Dedifferentiated amniotic fluid mesenchymal stem cell (primary cell): ENCODE results near the gene ITCH.
"Not testable (repeated sequence)": the region's sequence is repeated elsewhere in the genome, so short reads cannot be mapped to it uniquely, and the experiment has no call there.

ENCODE experiments used
- DNase-seq: peaks from one replicate; pipeline ENCODE4 v3.0.0-alpha.2; 2016; ENCODE audit errors: extremely low spot score

The ITCH gene

DNA sequence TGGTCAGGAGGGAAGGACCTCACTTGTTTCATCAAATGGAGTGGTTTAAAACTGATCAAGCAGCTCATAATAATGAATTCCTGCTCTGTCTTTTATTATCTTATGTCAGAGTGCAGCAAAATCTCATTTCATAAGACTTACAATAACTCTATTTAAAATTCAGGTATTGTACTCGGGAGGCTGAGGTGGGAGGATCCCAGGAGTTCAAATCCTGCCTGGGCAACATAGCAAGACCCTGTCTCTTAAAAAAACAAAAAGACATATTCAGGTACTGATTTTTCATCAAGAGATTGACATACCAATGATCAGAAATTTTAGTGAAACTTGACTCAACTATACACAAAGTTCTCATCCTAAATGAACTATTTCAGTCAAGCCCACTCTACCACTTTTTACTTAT lies 147.5 kb downstream of the ITCH start:
- DNase-seq: no peak

DNA sequence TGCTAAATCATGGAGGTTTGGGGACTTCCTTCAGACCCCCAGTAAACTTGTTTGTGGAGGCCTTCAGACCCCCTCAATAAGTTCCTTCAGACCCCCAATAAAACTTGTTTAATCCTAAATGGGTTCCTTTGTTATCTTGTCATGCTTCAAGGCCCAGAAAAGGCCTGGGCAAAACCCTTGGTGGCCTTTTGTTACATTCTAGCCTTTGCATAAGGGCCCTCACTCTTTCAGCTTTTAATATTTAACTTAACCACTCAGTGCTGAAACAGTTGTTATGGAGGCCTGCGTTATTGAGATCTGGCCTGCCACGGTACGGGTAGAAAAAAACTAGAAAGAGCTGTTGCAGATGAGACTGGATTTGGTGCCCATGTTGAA lies 148.8 kb downstream of the ITCH start:
- DNase-seq: no peak

DNA sequence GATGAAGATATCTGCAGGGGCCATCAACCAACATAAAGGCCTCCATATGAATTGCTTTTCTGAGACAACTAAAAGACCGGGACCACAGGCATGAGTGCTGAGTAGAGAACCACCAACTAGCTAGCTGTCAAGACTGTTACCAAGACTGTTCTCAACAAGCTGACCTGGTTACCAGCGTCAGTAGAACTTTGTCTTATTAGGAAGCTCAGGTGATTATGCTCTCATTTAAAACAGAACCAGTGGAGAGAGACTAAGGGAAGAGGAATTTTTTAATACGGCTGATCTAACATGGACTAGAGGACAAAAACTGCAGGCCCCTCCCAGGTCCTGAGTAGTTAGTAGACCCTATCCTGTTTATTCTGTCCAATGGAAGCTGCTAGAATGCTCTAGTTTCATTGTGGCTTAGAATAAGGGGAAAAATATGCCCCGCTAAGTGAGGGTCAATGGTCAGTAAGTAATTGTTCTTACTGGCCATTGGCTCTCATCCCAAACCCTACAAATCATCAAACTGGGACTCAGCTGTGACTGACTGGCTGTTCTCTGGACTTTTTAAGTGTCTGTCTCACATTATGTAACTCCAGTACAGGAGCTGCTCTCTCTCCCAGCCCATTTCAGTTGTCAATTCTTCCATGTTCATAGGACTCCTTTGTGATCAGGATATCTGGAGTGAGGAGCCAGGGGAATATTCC lies 149.3 kb downstream of the ITCH start:
- DNase-seq: no peak

DNA sequence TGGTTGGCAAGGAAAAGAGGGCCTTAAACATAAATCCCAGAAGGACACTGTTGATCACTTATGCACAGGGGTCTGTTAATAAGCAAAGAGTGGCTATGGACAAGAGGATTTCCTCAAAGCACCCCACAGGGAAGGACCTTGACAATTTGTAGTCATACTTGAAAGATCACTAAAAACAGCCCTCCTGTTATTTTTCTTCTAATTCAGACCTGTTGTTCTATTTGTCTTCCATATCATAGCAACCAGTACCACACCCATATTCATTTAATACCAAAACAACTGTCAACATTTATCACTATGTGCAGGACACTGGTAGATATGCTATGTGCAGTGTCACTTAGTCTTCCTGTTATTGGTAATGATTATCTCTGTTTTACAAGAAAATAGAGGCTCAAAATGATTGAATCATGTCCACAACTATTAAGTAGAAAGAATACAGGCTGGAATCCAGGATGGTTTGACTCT lies 149.9 kb downstream of the ITCH start:
- DNase-seq: no peak

DNA sequence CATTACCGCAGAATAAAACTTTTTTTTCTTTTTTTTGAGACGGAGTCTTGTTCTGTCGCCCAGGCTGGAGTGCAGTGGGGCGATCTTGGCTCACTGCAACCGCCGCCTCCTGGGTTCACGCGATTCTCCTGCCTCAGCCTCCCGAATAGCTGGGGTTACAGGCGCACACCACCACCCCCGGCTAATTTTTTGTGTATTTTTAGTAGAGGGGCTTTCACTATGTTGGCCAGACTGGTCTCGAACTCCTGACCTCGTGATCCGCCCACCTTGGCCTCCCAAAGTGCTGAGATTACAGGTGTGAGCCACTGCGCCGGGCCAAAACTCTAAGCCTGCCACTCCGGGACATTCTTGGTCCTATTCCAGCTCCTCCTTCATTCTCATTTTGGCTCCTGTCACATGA lies 151.0 kb downstream of the ITCH start:
- not testable (repeated sequence) for DNase-seq

DNA sequence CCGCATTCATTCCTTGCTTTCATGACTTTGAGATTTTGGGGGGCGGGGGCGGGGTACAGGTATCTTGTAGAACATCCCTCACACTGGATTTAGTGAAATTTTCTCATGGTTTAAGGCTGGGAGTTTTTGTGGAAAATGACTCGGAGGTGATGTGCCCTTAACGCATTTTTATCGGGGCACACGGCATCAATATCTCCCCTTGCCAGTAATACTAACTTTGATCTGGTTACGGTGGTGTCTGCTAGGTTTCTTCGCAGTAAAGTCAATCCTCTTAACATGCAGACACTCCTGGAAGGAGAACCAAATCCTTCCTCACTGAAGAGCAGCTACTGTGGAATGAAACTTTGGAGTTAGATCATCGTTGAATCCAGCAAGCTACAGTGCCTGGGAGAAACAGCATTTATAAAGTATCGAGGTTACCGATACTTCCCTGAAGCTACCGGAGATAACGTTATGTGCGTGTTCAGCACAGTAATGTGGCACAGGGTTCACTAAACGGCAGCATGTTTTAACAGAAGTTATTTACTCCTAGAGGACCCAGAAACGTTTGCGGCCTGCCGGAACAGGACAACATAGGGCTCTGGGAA lies 151.9 kb downstream of the ITCH start:
- no peak for DNase-seq

DNA sequence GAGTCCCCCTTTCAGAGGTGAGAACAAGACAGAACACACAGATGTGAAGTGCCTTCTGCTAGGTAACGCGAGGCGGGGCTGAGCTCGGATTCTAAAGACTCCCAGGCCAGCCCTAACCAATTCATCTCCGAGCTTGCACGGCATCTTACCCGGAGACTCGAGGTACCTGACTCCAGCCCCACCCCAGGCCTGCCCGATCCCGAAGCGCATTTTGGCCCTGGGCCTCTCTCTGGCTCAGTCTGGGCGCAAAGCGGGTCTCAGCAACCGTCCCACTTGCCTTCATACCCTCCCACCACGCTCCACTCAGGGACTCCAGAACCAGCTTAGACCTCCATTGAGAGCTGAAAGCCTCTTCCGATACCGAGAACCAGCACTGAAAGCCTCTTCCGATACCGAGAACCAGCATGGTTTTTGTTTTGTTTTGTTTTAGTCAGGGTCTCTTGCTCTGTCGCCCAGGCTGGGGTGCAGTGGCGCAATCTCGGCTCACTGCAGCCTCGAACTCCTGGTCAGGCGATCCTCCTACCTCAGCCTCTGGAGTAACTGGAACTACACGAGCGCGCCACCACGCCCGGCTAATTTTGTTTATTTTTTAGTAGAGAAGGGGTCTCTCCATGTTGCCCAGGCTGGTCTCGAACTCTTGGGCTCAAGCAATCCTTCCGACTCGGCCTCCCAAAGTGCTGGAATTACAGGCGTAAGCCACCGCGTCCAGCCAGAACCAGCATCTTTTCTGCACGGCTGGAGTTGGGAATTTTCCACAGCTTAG lies 152.6 kb downstream of the ITCH start:
- no peak for DNase-seq

DNA sequence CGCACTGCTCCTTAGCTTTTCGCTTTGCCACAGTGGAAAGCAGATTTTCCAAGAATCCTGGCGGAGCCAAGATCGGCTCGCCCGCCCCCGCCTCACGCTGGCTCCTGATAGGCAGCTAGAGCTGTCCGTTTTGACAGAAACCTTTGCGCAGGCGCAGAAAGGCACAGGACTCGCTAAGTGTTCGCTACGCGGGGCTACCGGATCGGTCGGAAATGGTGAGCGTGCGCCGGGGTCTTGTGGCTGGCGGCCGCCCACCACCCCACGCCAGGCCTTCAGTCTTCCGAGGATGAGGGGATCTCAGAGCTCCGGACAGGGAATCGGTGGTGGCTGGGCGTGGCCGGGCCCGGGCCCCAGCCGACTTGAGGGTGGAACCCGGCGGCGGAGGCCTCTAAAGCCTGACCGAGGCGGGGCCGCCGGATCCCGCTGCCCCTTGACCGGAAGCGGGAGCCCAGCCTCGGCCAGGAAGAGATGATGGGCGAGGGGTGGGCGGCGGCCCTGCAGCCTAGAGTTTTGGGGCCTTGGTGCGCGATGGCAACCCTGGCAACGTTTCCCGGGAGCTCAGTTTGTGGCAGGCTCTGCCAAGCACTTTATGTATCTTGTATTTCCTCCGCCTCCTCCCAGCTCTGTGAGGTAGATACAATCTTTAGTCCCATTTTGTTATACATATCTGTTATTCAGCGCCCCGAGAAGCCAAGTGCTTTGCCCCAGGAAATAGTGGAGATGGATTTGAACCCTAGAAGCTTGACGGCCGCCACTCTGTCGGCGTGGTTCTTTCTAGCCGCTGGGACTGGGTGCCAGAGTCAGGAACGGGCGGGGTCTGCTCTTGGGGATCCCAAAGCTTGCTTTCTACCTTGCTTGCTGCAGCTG lies 153.4 kb downstream of the ITCH start, which contains the start of gene DYNLRB1:
Gene DYNLRB1, plus strand, starts transcription at position 176 of the 867 bp plus-strand sequence. Its CDS starts 37 bp downstream, at position 213.
- DNase-seq: peak; percentile 98

DNA sequence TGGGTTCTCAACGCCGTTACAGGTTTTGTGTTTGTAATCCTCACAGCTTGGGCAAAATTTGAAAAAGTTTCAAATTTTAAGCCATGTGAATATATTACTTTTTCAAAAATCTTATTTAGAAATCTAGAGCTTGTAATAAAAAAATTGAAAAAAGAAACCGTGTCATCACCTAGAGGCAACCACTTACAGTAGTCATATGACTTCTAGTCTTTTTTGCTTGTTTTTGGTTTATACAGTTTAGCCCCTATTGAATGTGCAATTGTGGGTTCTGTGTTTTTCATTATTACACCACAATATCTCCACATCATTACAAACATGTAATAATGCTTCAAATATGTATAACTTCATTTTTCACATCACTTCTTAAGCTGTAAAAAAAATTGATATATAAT lies 154.0 kb downstream of the ITCH start:
- no peak for DNase-seq

DNA sequence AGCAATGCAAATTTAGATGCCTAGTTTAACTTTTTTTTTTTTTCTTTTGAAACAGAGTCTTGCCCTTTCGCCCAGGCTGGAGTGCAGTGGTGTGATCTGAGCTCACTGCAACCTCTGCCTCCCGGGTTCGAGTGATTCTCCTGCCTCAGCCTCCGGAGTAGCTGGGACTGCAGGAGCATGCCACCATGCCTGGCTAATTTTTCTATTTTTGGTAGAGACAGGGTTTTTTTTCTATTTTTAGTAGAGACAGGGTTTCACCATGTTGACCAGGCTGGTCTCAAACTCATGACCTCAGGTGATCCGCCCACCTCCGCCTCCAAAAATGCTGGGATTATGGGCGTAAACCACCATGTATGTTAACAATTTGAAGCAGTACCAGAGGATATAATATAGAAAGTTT lies 155.8 kb downstream of the ITCH start:
- DNase-seq: not testable (repeated sequence)

DNA sequence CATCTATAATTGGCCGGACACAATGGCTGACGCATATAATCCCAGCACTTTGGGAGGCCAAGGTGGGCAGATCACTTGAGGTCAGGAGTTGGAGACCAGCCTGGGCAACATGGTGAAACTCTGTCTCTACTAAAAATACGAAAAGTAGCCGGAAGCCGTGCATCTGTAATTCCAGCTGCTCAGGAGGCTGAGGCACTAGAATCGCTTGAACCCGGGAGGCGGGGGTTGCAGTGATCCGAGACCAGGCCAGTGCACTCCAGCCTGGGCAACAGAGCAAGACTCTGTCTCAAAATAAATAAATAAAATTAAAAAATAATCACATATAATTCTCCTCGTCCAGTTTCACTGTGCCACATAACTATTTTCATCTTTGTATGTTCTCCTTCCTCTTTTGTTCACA lies 156.8 kb downstream of the ITCH start:
- DNase-seq: not testable (repeated sequence)

DNA sequence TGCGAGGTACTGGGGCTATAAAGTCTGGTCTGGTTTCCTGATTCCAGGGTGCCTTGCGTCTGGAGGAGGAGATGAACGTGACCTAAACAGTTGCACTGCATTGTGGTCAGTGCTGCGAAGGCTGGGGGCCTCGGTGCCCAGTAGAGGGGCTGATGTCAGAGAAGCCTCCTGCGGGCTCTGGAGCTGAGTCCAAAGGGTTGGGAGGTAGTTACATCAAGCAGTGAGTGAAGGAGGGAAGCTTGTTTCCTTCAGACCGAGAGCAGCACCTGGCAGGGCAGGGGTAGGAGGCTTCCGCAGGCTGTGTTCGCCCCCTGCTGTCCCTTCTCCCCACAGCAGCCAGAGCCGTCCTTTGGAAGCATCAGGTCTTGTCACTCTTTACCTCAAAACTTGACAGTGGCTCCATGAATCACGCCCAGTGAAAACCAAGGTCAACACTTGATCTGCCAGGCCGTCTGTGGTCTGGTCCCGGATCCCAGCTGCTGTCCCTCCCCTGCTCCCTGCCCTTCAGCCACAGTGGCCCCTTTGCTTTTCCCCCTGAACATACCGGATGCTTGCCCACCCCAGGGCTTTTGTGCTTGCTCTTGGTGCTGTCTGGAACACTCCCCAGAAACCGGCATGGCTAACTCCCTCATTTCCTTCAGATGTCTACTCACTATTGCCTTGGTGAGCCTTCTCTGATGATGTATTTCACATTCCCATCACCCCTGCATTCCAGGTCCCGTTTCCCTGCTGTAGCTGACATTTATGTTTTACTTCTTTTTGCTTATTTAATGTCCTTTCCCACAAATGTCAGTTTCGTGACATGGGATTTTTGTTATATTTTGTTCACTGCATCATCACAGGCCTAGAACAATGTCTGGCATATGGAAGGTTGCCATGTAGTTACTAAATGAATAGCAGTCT lies 160.1 kb downstream of the ITCH start:
- peak; percentile 51 for DNase-seq

DNA sequence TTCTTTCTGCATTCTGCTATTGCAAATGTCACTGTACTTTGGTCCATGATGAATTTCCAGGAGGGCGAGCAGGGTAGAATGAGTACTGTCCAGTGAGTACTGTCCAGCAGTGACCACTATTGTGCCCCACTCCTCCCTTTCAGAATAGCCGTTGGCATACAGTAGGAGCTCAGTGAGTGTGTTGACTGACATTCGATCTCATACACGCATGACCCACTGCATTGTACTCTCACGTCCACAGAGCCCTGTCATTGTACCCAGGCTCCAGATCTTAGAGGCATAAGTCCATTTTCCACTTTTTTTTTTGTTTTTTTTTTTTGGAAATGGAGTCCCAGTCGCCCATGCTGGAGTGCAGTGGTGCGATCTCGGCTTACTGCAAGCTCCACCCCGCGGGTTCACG lies 161.4 kb downstream of the ITCH start:
- DNase-seq: no peak

DNA sequence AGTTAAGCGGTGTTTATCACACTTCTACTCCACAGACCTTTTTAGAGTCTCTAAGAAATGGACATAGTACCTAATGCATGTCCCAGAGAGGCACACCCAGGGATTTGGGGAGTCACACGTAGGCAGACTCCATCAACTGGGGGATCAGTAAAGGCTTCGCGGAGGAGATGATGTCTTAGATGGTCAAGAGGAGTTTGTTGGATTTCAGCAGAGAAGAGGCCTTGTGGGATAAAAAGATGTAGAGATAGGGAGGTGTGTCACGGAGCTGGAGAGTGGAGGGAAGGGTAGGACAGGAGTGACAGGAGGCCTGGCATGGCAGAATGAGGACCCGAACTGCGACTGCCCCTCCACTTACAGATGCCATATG lies 162.3 kb downstream of the ITCH start:
- DNase-seq: no peak

DNA sequence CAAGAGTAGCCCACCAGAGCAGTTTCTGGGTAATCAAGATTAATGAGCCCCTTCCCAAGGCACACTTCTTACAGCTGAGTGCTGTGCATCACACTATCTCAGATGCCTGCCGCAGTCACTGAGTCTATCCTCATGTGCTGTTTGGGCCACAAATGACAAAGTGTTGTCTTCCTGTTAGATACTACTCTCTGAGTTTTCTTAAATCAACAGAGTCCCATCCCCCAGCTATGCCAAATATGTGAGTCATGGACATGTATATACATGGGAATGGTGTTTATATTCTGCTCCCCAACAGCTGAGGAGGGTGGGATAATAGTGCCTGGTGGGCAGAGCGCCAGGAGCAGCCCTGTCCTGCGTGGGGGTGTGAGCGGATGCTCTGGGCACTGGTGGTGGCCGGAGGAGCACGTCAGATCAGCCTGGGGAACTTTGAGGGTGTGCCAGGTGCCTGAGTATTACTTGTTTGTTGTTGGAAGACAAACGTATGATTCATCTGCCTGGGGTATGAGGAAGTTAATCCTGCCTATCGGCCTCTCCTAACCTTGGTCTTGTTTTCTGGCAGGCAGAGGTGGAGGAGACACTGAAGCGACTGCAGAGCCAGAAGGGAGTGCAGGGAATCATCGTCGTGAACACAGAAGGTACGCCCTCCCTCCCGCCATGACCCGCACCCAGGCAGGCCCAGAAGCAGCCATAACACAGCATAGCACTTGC lies 162.8 kb downstream of the ITCH start:
- peak; percentile 95 for DNase-seq

DNA sequence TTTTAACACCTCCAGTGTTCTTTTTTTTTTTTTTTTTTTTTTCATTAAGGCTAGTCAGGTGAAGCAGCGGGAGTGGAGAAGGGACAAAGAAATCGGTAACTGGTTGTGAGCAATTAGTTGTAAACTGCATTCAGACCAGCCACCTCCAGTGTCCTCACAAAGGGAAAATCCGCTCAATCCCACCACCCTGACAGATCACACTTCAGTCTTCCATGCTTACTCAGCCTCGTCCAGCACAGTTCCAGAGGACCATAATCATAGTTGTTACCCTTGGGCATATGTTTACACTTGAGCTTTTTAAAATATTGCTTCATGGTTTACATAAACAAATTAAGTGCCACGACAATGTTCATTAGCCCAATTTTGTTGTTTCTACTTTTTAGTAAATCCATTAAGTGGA lies 163.4 kb downstream of the ITCH start:
- no peak for DNase-seq

DNA sequence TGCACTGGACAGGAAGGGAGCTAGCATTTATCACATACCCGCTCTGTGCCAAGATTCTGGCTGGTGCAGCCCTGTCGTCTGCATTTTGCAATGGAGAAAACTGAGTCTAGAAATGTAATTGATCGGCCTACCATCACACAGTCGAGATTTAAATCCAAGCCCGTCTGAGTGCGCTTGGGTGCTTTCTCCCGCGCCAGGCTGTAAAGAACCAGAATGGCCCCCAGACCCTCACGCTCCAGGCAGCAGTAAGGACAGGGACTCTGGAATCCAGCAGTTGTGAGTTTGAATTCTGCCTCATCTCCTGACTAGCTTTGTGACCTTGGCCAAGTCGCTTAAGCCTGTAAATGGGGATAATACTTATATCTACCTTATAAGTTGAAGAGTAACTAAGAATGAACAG lies 163.9 kb downstream of the ITCH start:
- DNase-seq: no peak

DNA sequence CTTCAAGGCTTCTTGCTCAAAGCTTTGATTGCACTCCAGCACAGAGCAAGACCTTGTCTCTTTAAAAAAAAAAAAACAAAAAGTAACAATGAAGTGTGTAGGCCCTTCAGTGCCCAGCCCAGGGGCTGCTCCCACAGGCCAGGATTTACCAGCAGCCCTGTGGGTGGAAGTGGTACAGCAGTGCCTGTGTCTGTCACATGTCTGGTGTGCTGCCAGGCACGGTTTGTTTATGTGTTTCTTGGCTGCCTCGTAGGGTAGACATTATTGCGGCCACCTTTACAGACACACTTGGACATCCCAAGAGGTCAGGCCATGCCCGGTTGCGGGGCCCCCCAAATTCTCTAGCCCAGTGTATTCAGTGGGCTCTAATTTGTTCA lies 165.8 kb downstream of the ITCH start:
- no peak for DNase-seq

DNA sequence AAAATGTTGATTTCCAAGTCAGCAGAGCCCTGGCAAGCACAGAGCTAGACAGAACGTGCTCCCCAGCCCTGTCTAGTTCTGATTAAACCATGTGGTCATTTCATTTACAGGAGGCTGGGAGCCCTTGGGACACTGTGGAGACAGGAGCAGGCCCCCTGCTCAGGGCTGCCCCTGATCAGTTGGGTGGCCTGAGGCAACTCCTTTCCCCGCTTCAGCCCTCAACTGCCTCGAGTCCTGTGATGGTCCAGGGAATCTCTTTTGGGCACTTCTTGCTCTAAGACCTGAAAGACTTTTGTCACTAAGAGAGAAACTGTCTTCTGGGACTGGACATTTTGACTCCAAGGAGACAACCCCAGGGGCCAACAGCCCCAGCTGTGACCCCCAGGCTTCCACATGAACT lies 166.7 kb downstream of the ITCH start:
- no peak for DNase-seq

DNA sequence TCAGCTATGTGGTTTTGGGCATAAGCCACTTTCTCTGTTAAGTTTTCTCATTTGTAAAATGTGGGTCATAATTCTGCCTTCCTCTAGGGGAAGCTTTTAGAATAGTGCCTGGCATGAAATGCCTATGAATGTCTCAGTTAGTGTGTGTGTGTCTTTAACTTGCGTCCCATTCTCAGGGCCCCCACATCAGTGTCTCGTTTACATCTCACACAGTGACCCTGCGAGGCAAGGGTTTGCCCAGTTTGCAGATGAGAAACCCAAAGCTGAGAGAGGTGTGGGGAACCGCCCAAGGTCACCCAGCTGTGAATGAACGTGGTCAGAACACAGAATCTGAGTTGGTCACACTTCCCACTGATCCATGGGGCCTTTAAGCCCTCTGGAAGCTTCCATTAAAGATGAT lies 167.3 kb downstream of the ITCH start:
- DNase-seq: no peak
